Brain microvascular endothelial cell (primary cell): ENCODE data around the gene SLC45A1.

Experiments
- DNase-seq: peaks from one replicate; pipeline ENCODE4 v3.0.0-alpha.2; 2020
- H3K27ac ChIP-seq: fragments of 250-450 bp; sonication (Bioruptor Pico); 2 replicates; pipeline ENCODE4 v1.5.1; 2020; ENCODE audit warnings: mild to moderate bottlenecking, moderate library complexity
- H3K27me3 ChIP-seq: fragments of 250-450 bp; sonication (Bioruptor Pico); replicated peaks from 2 replicates; pipeline ENCODE4 v1.5.1; 2020; ENCODE audit warnings: mild to moderate bottlenecking
- H3K36me3 ChIP-seq: fragments of 250-450 bp; sonication (Bioruptor Pico); replicated peaks from 2 replicates; pipeline ENCODE4 v1.5.1; 2020; ENCODE audit warnings: mild to moderate bottlenecking
- H3K4me3 ChIP-seq: 2 replicates; pipeline ENCODE4 v1.5.1; 2011; ENCODE audit warnings: low read depth, mild to moderate bottlenecking, control low read depth, low read length, moderate library complexity
- CTCF ChIP-seq: IDR thresholded peaks from 2 replicates; pipeline ENCODE4 v1.5.1; 2011; ENCODE audit warnings: low read depth, mild to moderate bottlenecking, moderate library complexity, low read length, control low read depth, inconsistent platforms; ENCODE audit errors: missing control alignments
- in situ Hi-C: cut with HindIII; loops from 2 replicates; pipeline ENCODE4 v1.10.0; 2017; ENCODE audit warnings: low sequenced_read_pairs, low pct_ligation_motif_present

The SLC45A1 gene

GRCh38 chr1:8293118-8293517 lies 24.8 kb upstream of the SLC45A1 start:
- Histone ChIP-seq H3K4me3 (no peak overlapping the region), H3K27me3 (no peaks in the 10 kb centered on the region), H3K27ac (no peak overlapping the region), H3K36me3 (no peaks in the 10 kb centered on the region)
- DNase-seq = no peak
- no peak for TF ChIP-seq CTCF
- in situ Hi-C loops = no loop called here

- Histone ChIP-seq H3K27ac (no peak overlapping the region), H3K27me3 (no peaks in the 10 kb centered on the region), H3K36me3 (no peaks in the 10 kb centered on the region), H3K4me3 (no peak overlapping the region)
- in situ Hi-C loops = no loop called here
- no peak for DNase-seq
- TF ChIP-seq CTCF = no peak
Observed at GRCh38 chr1:8293641-8294169, 24.2 kb upstream of the SLC45A1 start.

- TF ChIP-seq CTCF = no peak
- Histone ChIP-seq H3K36me3 (no peaks in the 10 kb centered on the region), H3K27me3 (no peaks in the 10 kb centered on the region), H3K4me3 (no peak overlapping the region), H3K27ac (no peak overlapping the region)
- DNase-seq = no peak
- in situ Hi-C loops = no loop called here
Observed at GRCh38 chr1:8294170-8294697, 23.7 kb upstream of the SLC45A1 start.

- no peak for TF ChIP-seq CTCF
- H3K27me3 ChIP-seq = no peaks in the 10 kb centered on the region
- H3K36me3 ChIP-seq = no peaks in the 10 kb centered on the region
- in situ Hi-C loops = no loop called here
- no peak for DNase-seq
- no peak overlapping the region for H3K4me3 ChIP-seq
- no peak overlapping the region for H3K27ac ChIP-seq
Observed at GRCh38 chr1:8297245-8297644, 20.7 kb upstream of the SLC45A1 start.

- TF ChIP-seq CTCF = no peak
- no peak overlapping the region for H3K4me3 ChIP-seq
- H3K36me3 ChIP-seq = no peaks in the 10 kb centered on the region
- H3K27ac ChIP-seq = no peak overlapping the region
- no peak for DNase-seq
- in situ Hi-C loops = loop anchor here (25.0 kb wide), 2 partner anchors 188 to 288 kb away; no protein-coding TSS in a partner anchor
- H3K27me3 ChIP-seq = no peaks in the 10 kb centered on the region
Observed at GRCh38 chr1:8299963-8300362, 18.0 kb upstream of the SLC45A1 start.
